GOT3 (cell line): ENCODE data around the gene RPH3AL.
"Not testable (repeated sequence)": the region's sequence is repeated elsewhere in the genome, so short reads cannot be mapped to it uniquely, and the experiment has no call there.

Experiments used
- DNase-seq: peaks from one replicate; lab custom pipeline; 2025; ENCODE audit warnings: mixed read lengths; lab: John Stamatoyannopoulos, UW

The RPH3AL gene

DNA sequence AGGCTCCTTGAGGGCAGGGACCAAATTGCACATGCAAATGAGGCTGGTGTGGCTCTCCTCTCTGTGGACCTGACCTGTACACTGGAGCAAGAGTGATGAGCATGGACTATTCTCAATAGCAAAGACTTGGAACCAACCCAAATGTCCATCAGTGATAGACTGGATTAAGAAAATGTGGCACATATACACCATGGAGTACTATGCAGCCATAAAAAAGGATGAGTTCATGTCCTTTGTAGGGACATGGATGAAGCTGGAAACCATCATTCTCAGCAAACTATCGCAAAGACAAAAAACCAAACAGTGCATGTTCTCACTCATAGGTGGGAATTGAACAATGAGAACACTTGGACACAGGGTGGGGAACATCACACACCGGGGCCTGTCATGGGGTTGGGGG lies 128.0 kb downstream of the RPH3AL start:
- DNase-seq = not testable (repeated sequence)

DNA sequence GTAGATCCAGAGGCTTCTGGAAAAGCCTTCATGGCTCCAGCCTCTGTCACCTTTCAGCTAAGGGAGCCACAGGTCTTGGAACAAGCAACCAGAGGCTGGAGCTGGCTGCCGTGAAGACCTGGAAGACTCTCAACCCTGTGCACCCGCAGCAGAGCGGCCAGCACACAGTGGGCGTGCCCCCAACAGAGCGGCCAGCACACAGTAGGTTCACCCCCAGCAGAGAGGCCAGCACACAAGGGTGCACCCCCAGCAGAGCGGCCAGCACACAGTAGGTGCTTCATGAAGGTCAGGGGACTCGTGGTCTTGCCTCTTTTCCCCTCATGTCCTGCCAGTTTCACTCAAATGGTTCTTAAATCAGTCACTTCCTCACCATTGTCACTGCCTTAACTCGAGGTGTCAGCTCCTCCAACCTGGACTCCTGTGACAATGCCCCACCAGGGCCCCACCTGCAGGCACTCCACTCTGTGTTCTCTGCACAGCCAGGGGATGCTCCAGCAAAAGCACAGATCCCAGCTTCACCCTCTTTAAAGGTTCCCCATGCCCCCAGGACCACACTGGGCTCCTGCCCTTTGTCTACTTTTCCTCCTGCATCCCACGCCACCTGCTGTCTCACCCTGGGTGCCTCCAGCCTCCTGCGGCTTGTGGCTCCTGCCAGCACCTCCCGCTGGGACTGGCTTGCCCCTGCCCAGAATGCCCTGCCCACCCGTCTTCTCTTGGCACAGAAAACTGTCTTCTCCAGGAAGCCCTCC lies 128.7 kb downstream of the RPH3AL start:
- no peak for DNase-seq

DNA sequence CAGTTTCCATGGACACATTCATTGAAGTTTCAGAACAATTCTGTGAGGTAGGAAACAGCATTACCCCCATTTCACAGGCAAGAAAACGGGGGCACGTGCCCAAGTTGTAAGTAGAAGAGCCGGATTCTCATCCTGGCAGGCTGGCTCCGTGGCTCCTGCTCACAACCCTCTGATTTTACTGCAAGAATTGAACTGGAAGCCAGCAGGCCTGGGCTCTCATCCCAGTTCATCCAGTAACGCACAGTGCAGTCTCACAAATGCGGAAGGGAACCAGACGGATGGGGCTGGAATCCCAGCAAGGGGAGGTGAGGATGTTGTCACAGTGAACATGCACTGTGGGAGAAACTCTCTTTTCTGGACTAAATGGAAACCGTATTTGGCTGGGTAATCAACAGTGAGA lies 130.4 kb downstream of the RPH3AL start:
- no peak for DNase-seq

- no peak for DNase-seq
Observed at GRCh38 chr17:219696-220095, 132.9 kb downstream of the RPH3AL start.

- no peak for DNase-seq
Observed at GRCh38 chr17:218432-219110, 134.0 kb downstream of the RPH3AL start.

GRCh38 chr17:216625-217024 lies 136.0 kb downstream of the RPH3AL start:
- DNase-seq = no peak

- DNase-seq = not testable (repeated sequence)
Observed at GRCh38 chr17:215563-216478, 136.8 kb downstream of the RPH3AL start.

DNA sequence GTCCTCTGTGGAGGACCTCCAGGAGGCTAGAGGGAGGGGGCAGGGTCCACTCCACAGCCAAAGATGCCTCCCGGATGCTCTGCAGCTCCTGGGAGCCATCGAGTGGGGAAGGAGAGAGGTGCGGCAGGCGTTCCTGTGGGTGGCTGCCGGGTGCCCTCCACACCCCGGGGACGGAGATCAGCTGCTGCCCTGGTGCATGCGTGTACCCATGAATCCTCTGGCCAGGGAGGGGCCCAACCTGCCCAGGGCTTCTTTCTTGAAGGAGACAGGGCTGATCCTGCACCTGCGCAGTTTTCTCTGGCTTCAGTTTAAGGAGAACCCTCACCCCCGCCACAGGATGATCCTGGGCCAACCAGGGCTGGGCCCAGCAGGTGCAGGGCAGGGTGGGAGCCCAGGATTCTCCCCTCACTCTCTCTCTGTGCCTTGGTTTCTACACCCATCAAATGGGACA lies 137.7 kb downstream of the RPH3AL start:
- no peak for DNase-seq

- DNase-seq = no peak
Observed at GRCh38 chr17:213286-214105, 139.1 kb downstream of the RPH3AL start.

DNA sequence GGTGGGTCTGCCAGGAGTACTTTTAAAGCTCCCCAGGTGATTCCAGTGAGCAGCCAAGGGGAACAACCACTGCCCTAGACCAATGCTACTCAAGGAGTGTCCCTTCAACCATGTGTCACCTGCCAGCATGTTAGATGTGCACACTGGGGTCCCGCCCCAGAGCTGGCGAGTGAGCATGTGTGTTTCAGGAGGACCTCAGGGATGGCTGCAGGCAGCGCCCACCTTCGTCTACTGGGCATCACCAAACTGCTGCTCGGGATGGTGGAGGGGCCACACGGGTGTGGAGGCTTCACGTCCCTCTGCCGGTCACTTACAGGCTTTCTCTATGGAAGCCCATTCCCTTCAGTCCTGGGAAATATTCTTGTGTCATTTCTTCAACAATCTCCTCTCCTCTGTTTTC lies 142.2 kb downstream of the RPH3AL start:
- DNase-seq = no peak

DNA sequence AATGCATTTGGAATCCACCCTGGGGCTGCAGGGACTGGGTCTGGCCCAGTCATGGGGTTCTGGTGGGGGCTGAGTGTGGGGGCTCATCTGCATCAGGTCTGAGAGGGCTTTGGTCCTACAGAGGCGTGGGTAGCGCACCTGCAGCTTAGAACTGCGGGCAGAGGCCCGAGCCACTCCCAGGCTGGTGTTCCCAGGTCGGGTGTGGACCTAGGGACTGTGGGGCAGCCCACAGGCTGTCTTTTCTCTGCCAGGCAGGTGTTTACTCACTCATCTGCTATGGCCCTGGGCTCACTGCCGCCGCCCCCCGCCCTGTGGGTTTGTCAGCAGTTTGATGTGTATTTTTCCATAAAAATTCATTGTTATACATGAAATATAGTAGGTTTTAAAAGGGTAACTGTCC lies 144.2 kb downstream of the RPH3AL start:
- no peak for DNase-seq

DNA sequence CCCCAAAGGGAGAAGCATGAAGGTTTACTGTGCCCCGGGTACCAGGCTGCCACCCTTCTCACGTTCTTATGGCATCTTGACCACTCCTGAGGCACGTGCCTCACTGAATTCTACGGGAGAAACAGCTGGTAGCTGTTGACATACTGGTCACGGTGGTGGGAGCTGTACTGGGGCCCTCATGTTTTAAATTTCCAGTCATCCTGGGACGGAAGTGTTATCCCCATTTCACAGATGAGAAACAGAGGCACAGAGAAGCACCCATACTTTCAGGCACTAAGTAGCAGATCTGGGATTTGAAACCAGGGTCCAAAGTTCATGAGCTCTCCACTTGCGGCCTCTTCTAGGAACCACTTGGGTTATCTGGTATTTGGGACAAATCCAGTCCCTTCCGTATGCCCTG lies 144.8 kb downstream of the RPH3AL start:
- DNase-seq = no peak

DNA sequence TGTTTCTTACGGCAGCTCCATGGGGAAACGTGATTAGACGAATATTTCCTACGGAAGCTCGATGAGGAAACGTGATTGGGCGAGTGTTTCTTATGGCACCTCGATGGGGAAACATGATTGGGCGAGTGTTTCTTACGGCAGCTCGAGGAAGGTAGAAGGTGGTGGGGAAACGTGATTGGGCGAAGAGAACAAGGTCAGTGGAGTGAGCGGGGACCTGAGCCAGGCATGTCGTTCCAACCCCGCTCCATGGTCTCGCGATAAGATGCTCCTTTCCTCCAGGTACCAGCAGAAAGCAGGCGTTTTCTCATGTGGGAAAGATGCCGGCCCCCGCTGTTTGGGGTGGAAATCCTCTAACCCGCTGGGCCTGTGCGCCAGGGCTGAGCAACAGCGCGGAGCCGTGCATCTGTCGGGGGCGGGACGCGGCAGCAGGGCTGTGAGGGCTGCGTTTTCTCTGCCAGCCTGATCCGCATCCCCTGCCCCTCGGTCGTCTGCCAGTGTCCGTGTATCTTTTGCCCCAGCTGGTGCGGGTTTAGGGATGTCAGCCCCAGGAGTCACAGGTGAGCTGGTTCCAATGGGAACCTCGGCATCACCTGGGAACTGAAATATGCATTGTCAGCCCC lies 145.6 kb downstream of the RPH3AL start:
- DNase-seq = no peak

DNA sequence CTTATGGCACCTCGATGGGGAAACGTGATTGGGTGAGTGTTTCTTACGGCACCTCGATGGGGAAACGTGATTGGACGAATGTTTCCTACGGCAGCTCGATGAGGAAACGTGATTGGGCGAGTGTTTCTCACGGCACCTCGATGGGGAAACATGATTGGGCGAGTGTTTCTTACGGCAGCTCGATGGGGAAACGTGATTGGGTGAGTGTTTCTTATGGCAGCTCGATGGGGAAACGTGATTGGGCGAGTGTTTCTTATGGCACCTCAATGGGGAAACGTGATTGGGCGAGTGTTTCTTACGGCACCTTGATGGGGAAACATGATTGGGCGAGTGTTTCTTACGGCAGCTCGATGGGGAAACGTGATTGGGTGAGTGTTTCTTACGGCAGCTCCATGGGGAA lies 146.1 kb downstream of the RPH3AL start:
- not testable (repeated sequence) for DNase-seq

DNA sequence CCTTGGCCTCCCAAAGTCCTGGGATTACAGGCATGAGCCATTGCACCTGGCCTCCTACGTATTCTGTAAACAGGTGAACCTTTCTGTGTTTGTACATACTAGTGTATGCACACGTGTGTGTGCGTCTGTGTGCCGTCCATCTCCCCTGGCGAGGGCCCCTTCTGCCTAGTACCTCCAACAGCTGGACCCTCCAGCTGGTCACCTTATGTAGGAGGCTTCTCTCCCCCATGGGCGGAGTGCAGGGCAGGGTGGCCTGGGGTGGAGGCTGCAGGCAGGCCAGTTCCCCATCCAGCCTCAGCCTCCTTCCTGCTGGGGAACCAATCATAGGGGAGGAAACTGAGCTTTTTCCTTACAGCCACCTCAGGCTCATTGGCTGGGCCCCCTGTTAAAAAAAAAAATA lies 146.8 kb downstream of the RPH3AL start:
- DNase-seq = no peak

GRCh38 chr17:205148-205669 lies 147.4 kb downstream of the RPH3AL start:
- no peak for DNase-seq

DNA sequence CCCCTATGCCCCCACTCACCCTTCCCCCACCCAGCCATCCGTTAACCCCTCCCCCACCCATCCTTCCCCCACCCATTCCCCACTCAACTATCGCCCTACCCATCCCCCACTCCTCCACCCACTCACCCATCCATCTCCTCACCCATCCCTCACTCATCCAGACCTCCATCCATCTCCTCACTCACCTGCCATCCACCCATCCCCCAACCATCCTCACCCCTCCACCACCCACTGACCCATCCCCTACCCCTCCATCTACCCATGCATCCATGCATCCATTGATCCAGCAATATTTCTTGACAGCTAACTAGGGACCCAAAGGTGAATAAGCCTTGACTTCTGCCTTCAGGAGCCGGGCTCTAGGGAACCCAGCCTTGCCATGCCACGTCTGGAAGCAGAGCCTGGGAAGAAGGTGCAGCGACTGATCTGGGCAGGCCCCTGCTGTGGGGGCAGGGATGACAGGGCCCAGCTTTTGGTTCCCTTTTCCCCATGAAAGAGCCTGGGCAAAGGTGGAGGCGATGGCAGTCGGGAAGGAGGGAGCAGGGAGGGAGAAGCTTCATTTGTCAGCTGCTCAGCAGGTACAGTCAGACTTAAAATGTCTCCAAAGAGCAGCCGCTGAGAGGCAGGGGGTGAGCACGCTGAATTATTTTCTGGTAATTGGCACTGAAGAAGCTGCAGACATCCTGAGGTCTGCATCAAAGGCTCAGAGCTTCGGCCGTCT lies 148.0 kb downstream of the RPH3AL start:
- DNase-seq = no peak

GRCh38 chr17:202501-202951 lies 150.1 kb downstream of the RPH3AL start:
- no peak for DNase-seq

DNA sequence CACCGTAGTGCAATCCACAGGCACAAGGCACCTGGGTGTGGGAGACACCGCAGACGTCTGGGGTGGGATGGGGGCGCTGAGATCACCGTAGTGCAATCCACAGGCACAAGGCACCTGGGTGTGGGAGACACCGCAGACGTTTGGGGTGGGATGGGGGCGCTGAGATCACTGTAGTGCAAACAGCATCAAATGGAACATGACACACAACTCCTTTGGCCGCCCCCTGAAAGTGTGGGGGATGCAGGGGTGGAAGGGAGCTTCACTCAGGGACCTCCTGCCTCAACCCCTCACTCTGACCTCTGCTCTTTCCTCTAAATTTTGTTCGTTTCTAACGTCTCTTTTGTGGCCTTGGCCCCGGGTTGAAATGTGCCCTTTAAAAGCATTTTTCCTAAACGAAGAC lies 150.9 kb downstream of the RPH3AL start:
- not testable (repeated sequence) for DNase-seq

DNA sequence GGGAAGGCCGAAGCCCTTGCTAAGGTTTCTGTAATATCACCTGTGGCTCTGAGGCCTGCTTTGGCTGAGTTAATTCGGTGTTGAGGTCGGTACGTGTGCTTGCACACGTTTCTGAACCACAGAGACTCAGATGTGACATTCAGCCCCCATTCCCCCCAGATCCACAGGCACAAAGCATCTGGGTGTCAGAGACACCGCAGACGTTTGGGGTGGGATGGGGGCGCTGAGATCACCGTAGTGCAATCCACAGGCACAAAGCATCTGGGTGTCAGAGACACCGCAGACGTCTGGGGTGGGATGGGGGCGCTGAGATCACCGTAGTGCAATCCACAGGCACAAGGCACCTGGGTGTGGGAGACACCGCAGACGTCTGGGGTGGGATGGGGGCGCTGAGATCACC lies 151.3 kb downstream of the RPH3AL start:
- not testable (repeated sequence) for DNase-seq
